Hepatocyte (in vitro differentiated cells): ENCODE data around the gene SLC15A3. TPM values are rescaled to one million over a fixed set of nuclear protein-coding genes. Genes with fewer than 3 reads are reported as not detected.

ENCODE experiments used
- DNase-seq: peaks from one replicate; pipeline ENCODE4 v3.0.0-alpha.2; 2016; ENCODE audit warnings: low spot score
- H2AFZ ChIP-seq: fragments of 200-600 bp; sonication (generic); 2 replicates; pipeline ENCODE4 v1.6.0; 2016; ENCODE audit warnings: antibody characterized with exemption, mild to moderate bottlenecking
- H3K27ac ChIP-seq: fragments of 200-600 bp; sonication (generic); 2 replicates; pipeline ENCODE4 v1.5.1; 2016; ENCODE audit warnings: mild to moderate bottlenecking
- H3K27me3 ChIP-seq: fragments of 200-600 bp; sonication (generic); 2 replicates; pipeline ENCODE4 v1.6.1; 2016
- H3K36me3 ChIP-seq: fragments of 200-600 bp; sonication (generic); replicated peaks from 2 replicates; pipeline ENCODE4 v1.5.1; 2016; ENCODE audit warnings: low read depth; ENCODE audit not compliant: insufficient read depth
- H3K4me1 ChIP-seq: fragments of 200-600 bp; sonication (generic); 2 replicates; pipeline ENCODE4 v1.5.1; 2016; ENCODE audit warnings: mild to moderate bottlenecking, moderate library complexity; ENCODE audit not compliant: insufficient read depth
- H3K4me2 ChIP-seq: fragments of 200-600 bp; sonication (generic); 2 replicates; pipeline ENCODE4 v1.6.0; 2016
- H3K4me3 ChIP-seq: fragments of 200-600 bp; sonication (generic); 2 replicates; pipeline ENCODE4 v1.5.1; 2016; ENCODE audit warnings: mild to moderate bottlenecking
- H3K79me2 ChIP-seq: fragments of 200-600 bp; sonication (generic); 2 replicates; pipeline ENCODE4 v1.6.0; 2017; ENCODE audit warnings: mild to moderate bottlenecking
- H3K9me2 ChIP-seq: fragments of 200-600 bp; sonication (generic); replicated peaks from 2 replicates; pipeline ENCODE4 v1.6.0; 2017; ENCODE audit warnings: mild to moderate bottlenecking; ENCODE audit not compliant: insufficient read depth
- H3K9me3 ChIP-seq: fragments of 200-600 bp; sonication (generic); 2 replicates; pipeline ENCODE4 v1.5.1; 2016; ENCODE audit warnings: low read depth, mild to moderate bottlenecking
- H4K20me1 ChIP-seq: fragments of 200-600 bp; sonication (generic); 2 replicates; pipeline ENCODE4 v1.6.0; 2016; ENCODE audit warnings: mild to moderate bottlenecking; ENCODE audit not compliant: insufficient read depth, poor library complexity, severe bottlenecking
- CTCF ChIP-seq: fragments of 200-600 bp; sonication (generic); IDR thresholded peaks from 2 replicates; pipeline ENCODE4 v1.5.1; 2016; ENCODE audit warnings: antibody characterized with exemption, mild to moderate bottlenecking; ENCODE audit not compliant: poor library complexity
- EZH2 ChIP-seq: fragments of 200-600 bp; sonication (generic); IDR thresholded peaks from 2 replicates; pipeline ENCODE4 v1.6.1; 2016; ENCODE audit warnings: antibody characterized with exemption, mild to moderate bottlenecking, borderline replicate concordance
- EZH2phosphoT487 ChIP-seq: fragments of 200-600 bp; sonication (generic); IDR thresholded peaks from one replicate; pipeline ENCODE4 v1.6.1; 2018; ENCODE audit warnings: antibody characterized with exemption, mild to moderate bottlenecking, low read depth, moderate library complexity; ENCODE audit not compliant: unreplicated experiment, severe bottlenecking
- WGBS: methylation state at CpG from one replicate; pipeline ENCODE4 v1.1.6; 2016; ENCODE audit warnings: low lambda C conversion rate; ENCODE audit errors: missing lambda C conversion rate; 5-methylcytosine and 5-hydroxymethylcytosine counted together
- polyA plus RNA-seq: library from polyadenylated mRNA; unstranded; fragments of >200 nt; fragmentation: Nextera tagmentation; extraction: Ambion mirVana; gene quantifications from 2 replicates; pipeline ENCODE4 v1.2.1, GENCODE V29; 2016
- total RNA-seq: library from RNA; depleted of rRNA; stranded (reverse); fragments of >200 nt; gene quantifications from 2 replicates; pipeline ENCODE4 v1.2.3, GENCODE V29; 2014

The SLC15A3 gene
- total and polyA plus RNA-seq, 2 experiments from 2014 or later = 0.56 to 3.3 TPM

- H3K4me3 ChIP-seq = no peak overlapping the region
- no peaks in the 10 kb centered on the region for H3K27me3 ChIP-seq
- H3K79me2 ChIP-seq = peaks cover 46% of the 10 kb centered on the region
- no peak overlapping the region for H3K4me2 ChIP-seq
- DNase-seq = no peak
- H3K27ac ChIP-seq = no peak overlapping the region
- H3K9me2 ChIP-seq = no peaks in the 10 kb centered on the region
- peaks cover 3% of the 10 kb centered on the region for H4K20me1 ChIP-seq
- H3K36me3 ChIP-seq = no peaks in the 10 kb centered on the region
- H3K9me3 ChIP-seq = no peaks in the 10 kb centered on the region
- WGBS = 87% methylated on average over 2 of the region's 2 CpGs
- H3K4me1 ChIP-seq = peaks cover 16% of the 10 kb centered on the region
- no peak overlapping the region for H2AFZ ChIP-seq
- TF ChIP-seq CTCF = no peak
- no peak for TF ChIP-seq EZH2phosphoT487
- TF ChIP-seq EZH2 = no peak
These were observed 32.0 kb downstream of the SLC15A3 start for GRCh38 chr11:60919956-60920355.

- no peaks in the 10 kb centered on the region for H3K9me2 ChIP-seq
- H4K20me1 ChIP-seq = peaks cover 3% of the 10 kb centered on the region
- H3K27me3 ChIP-seq = no peaks in the 10 kb centered on the region
- H3K79me2 ChIP-seq = peaks cover 46% of the 10 kb centered on the region
- DNase-seq = no peak
- H3K4me3 ChIP-seq = no peak overlapping the region
- TF ChIP-seq CTCF = no peak
- no peak for TF ChIP-seq EZH2
- no peak for TF ChIP-seq EZH2phosphoT487
- WGBS = 100% methylated on average over 1 of the region's 1 CpG
- no peak overlapping the region for H2AFZ ChIP-seq
- H3K4me2 ChIP-seq = no peak overlapping the region
- no peaks in the 10 kb centered on the region for H3K9me3 ChIP-seq
- H3K27ac ChIP-seq = no peak overlapping the region
- no peaks in the 10 kb centered on the region for H3K36me3 ChIP-seq
- peaks cover 16% of the 10 kb centered on the region for H3K4me1 ChIP-seq
These were observed 32.7 kb downstream of the SLC15A3 start for GRCh38 chr11:60919320-60919719.

GRCh38 chr11:60918939-60919265, 33.1 kb downstream of the SLC15A3 start:
- Histone ChIP-seq H4K20me1 (peaks cover 3% of the 10 kb centered on the region), H3K36me3 (no peaks in the 10 kb centered on the region), H3K9me2 (no peaks in the 10 kb centered on the region), H3K9me3 (no peaks in the 10 kb centered on the region), H3K27me3 (no peaks in the 10 kb centered on the region), H3K79me2 (peaks cover 46% of the 10 kb centered on the region), H3K4me1 (peaks cover 13% of the 10 kb centered on the region), H3K27ac (no peak overlapping the region), H3K4me2 (no peak overlapping the region), H3K4me3 (no peak overlapping the region), H2AFZ (no peak overlapping the region)
- 57% methylated on average over 2 of the region's 2 CpGs for WGBS
- TF ChIP-seq EZH2phosphoT487 (no peak), CTCF (no peak)
- DNase-seq = no peak

- WGBS = 87% methylated on average over 4 of the region's 4 CpGs
- H3K4me3 ChIP-seq = no peak overlapping the region
- H3K9me2 ChIP-seq = no peaks in the 10 kb centered on the region
- H3K4me2 ChIP-seq = no peak overlapping the region
- H4K20me1 ChIP-seq = peaks cover 3% of the 10 kb centered on the region
- DNase-seq = no peak
- H3K79me2 ChIP-seq = peaks cover 46% of the 10 kb centered on the region
- peaks cover 10% of the 10 kb centered on the region for H3K4me1 ChIP-seq
- no peaks in the 10 kb centered on the region for H3K36me3 ChIP-seq
- no peaks in the 10 kb centered on the region for H3K9me3 ChIP-seq
- no peak overlapping the region for H3K27ac ChIP-seq
- H3K27me3 ChIP-seq = no peaks in the 10 kb centered on the region
- no peak for TF ChIP-seq CTCF
- H2AFZ ChIP-seq = no peak overlapping the region
These were observed 33.6 kb downstream of the SLC15A3 start for GRCh38 chr11:60918251-60918938.
